Vagina (tissue), 2 donors: ENCODE data around the gene GABBR2.

Experiments used
- CTCF ChIP-seq, 3 experiments: fragments of 450-650 bp in 2 of 3; fragments of 200-600 bp in 1 of 3; sonication (generic) in 1 of 3; IDR thresholded peaks; one replicate each; pipeline ENCODE4 v1.5.1; 2017 to 2019; ENCODE audit warnings: antibody characterized with exemption in 3 of 3, mild to moderate bottlenecking in 2 of 3, moderate library complexity in 2 of 3
- POLR2A ChIP-seq, 2 donors: fragments of 450-650 bp; IDR thresholded peaks; one replicate each; pipeline ENCODE4 v1.6.1; 2017; ENCODE audit warnings: antibody characterized with exemption in 2 of 2, mild to moderate bottlenecking in 2 of 2, moderate library complexity in 2 of 2
- POLR2AphosphoS5 ChIP-seq, 2 donors: sonication (generic); formaldehyde crosslinking; IDR thresholded peaks; one replicate each; pipeline ENCODE4 v1.9.0; 2017; ENCODE audit warnings: antibody characterized with exemption in 2 of 2, mild to moderate bottlenecking in 2 of 2, low read depth in 1 of 2; ENCODE audit not compliant: insufficient read depth in 1 of 2

- TF ChIP-seq CTCF (IDR thresholded peaks at IDR 0.05) (no peak), POLR2A (IDR thresholded peaks at IDR 0.05) (no peak), POLR2AphosphoS5 (IDR thresholded peaks at IDR 0.05; ENCODE audit: insufficient read depth in 1 of 2, low read depth in 1 of 2) (no peak)
These were observed 2.0 kb downstream of the GABBR2 start for GRCh38 chr9:98706651-98707165.
